CMK (cell line): ENCODE data around the gene HSPG2.
"Not testable (repeated sequence)": the region's sequence is repeated elsewhere in the genome, so short reads cannot be mapped to it uniquely, and the experiment has no call there.

ENCODE experiments used
- DNase-seq: peaks from one replicate; pipeline ENCODE4 v3.0.0-alpha.2; 2010; ENCODE audit warnings: low read depth

The HSPG2 gene

GRCh38 chr1:21932127-21932526 lies 5.0 kb downstream of the HSPG2 start:
- DNase-seq: no peak

GRCh38 chr1:21931171-21932093 lies 5.7 kb downstream of the HSPG2 start:
- DNase-seq: no peak

- no peak for DNase-seq
These were observed 6.4 kb downstream of the HSPG2 start for GRCh38 chr1:21930629-21931170.

- DNase-seq: no peak
These were observed 7.0 kb downstream of the HSPG2 start for GRCh38 chr1:21930080-21930571.

- DNase-seq: no peak
These were observed 9.4 kb downstream of the HSPG2 start for GRCh38 chr1:21927533-21928237.

- no peak for DNase-seq
These were observed 10.1 kb downstream of the HSPG2 start for GRCh38 chr1:21926814-21927532.

GRCh38 chr1:21926065-21926464 lies 11.0 kb downstream of the HSPG2 start:
- DNase-seq: no peak

GRCh38 chr1:21925334-21925940 lies 11.7 kb downstream of the HSPG2 start:
- DNase-seq: no peak

GRCh38 chr1:21924503-21925005 lies 12.6 kb downstream of the HSPG2 start:
- DNase-seq: no peak

GRCh38 chr1:21922090-21923013 lies 14.8 kb downstream of the HSPG2 start:
- no peak for DNase-seq

- no peak for DNase-seq
These were observed 15.8 kb downstream of the HSPG2 start for GRCh38 chr1:21921100-21921875.

GRCh38 chr1:21919520-21919919 lies 17.6 kb downstream of the HSPG2 start:
- no peak for DNase-seq

- DNase-seq: not testable (repeated sequence)
These were observed 19.9 kb downstream of the HSPG2 start for GRCh38 chr1:21917239-21917631.

GRCh38 chr1:21916447-21917238 lies 20.5 kb downstream of the HSPG2 start:
- DNase-seq: peak; percentile 91

GRCh38 chr1:21914880-21915640 lies 22.1 kb downstream of the HSPG2 start:
- DNase-seq: no peak

- DNase-seq: no peak
These were observed 22.7 kb downstream of the HSPG2 start for GRCh38 chr1:21914450-21914849.

- DNase-seq: no peak
These were observed 23.3 kb downstream of the HSPG2 start for GRCh38 chr1:21913763-21914162.

GRCh38 chr1:21913258-21913657 lies 23.9 kb downstream of the HSPG2 start:
- no peak for DNase-seq
